ENCODE measurements around the gene NRP1. TPM values are rescaled to one million over a fixed set of nuclear protein-coding genes. Genes with fewer than 3 reads are reported as not detected.
"Not testable (repeated sequence)": the region's sequence is repeated elsewhere in the genome, so short reads cannot be mapped to it uniquely, and the experiment has no call there.

NRP1 gene
- total RNA-seq (2014; rRNA removed), result 174 and 181 TPM in 2 replicates
- polyA plus RNA-seq (2012), result 76.1 TPM

DNA sequence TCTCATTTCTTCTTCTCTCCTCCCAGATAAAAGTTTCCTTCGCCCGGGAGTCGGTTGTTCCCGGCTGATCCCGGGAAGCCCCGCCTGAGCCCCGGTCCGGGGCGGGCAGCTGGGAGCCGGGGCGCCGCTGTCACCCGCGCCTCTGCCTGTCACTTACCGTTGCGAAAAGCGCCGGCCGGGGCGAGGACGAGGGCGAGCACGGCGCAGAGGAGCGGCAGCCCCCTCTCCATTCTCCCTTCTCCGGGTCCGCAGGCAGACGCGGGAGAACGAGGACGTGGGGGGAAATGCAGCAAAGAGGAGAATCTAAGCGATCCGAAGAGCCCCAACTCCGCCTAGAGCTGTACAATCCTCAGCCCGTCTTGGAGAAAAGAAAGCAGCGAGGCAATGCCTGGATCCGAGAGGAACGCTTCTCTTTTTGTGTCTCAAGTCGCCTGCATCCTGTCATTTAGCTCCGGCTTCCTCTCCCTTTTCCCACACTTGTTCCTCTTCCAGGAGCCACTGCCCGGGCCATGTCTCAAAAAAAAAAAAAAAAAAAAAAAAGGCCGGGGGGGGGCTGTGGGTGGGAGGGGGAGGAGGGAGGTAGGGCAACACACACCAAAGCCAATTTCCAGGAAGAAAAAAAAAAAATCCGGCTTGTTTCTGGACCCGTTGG is at the start of gene NRP1:
NRP1 (minus strand) TSS at position 515 of the 652 bp plus-strand sequence; CDS start at position 230, 285 bp downstream.
- no peak for DNase-seq (ENCODE audit: low read depth)

DNA sequence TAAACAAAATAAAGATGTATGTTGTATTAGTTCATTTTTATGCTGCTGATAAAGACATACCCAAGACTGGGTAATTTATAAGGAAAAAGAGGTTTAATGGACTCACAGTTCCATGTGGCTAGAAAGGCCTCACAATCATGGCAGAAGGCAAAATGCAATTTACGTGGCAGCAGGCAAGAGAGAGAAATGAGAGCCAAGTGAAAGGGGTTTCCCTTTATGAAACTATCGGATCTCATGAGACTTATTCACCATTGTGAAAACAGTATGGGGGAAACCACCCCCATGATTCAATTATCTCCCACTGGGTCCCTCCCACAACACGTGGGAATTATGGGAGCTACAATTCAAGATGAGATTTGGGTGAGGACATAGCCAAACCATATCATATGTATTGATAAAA is 49.7 kb upstream of the NRP1 start:
- DNase-seq (ENCODE audit: low read depth), result not testable (repeated sequence)

DNA sequence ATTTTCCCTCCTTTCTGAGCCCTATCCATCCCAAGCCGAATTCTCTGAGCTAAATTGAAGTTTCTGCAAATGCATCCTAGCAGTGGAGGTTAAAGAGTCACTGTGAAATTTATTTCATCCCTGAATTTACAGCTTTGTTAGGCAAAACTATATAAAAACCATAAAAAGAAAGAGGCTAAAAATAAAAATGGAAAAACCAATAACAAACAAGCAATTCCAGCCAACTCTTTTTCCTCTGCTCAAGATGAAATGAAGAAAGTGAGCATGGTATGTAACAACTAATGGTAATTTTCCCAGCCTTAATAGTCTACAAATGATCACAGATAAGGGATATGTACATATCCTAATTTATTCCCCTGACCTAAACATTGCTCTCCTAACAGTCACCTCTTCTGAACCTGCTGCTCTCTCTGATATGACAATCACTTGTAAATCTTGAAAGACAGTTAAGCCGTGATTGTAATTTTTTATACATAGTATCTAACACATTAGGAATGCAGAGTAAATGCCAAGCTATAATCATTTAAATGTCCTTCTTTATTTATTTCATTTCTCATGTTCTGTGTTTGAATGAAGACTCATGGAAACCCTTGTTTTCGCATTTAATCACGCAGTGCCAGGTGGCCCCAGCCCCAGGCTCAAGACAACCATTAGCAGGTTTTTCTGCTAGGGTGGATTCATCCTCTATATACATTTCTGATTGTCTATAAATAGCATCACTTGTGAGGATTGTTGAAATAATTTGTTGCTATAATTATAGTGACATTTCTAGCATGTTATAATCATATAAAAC is 48.6 kb upstream of the NRP1 start:
- no peak for DNase-seq (ENCODE audit: low read depth)

DNA sequence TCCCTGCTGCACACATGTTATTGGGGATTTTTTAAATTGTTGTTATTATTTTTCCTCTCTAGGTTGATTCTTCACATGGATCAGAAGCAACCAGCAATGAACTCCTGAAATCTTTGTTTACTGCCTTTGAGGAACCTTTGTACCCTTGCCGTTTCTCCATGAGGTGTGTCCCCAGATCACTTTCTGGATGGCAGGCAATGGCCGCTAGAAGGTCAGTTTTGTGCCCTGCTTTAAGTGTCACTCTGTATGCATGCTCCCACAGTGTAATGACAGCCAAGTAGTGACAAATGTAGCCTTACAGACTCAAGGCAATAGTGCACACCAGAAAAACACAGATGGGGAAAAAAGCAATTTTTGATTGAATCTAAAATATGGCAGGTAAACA is 47.7 kb upstream of the NRP1 start:
- DNase-seq (ENCODE audit: low read depth), result no peak

DNA sequence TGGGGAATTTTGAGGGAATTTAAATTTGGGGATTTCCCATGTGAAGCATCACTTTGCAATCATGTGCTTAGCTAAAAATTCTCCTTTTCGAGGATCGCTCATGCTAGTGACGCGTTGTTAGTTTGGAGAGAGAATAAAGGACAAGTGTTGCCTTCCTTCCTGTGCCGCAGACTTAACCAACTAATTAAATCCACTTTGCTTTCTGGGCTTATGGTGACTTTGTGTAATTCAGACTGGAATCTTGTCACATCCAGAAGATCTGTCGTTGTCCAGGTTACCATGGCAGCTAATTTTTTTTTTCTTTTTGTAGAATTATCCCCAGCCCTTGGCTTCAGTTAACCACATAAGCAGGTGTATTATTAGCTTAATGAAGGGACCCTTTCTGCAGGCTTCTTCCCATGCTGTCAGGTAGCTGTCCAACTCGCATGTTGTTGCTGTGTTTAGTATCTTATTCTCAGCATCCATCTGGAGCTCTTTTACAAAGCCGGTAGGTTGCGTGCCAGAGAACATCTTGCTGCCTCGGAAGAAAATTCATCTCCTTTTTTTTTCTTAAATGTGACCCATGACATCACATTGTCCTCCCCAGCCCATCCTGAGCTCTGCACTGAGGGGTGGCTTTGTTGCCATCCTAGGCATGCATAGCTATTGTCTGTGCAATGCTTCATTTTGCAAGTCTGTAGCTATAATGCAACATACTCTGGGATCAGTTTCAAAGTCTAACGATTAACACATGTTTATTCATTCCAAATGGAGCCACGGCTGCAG is 47.2 kb upstream of the NRP1 start:
- DNase-seq (ENCODE audit: low read depth), result no peak

DNA sequence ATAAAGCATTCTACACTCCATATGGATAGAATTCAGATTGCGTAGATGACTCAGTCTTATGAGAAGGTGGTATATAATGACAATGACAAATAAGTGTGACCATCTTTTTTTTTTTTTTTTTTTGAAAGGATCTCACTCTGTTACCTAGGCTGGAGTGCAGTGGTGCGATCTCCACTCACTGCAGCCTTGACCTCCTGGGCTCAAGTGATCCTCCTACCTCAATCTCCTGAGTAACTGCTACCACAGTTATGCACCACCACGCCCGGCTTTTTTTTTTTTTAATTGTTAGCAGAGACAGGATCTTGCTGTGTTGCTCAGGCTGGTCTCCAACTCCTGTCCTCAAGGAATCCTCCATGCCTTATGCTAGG is 43.2 kb upstream of the NRP1 start:
- peak; percentile 76 for DNase-seq (ENCODE audit: low read depth)

DNA sequence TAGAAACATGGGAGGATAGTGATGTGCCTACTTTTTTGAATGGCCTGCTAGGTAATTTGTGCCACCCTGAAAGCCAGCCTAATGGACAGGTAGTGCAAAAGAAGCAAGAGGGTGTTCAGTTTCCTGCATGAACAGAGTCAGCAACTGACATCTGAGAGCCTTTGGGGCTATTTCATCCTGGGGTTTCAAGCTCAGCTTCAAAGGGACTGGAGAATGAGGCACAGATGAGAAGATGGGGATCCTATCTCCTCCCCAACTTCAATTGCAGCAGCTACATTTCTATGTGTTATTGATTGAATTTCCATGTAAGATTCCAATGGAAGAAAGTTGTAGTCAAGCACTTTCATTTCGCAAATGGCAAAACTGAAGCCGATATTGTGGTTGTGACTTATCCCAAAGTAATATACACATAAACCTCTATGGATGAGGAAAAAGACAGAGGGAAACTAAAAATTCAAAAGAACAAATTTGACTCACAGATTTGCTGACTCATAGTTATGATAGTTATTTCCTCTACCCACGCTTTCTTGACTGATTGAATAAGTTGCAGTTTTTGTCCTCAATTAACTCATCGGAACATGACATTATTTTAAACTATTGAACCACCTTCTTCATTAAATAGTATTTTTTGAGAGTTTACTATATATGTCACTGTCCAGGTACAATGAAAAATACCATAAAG is 42.6 kb upstream of the NRP1 start:
- DNase-seq (ENCODE audit: low read depth), result peak; percentile 87

DNA sequence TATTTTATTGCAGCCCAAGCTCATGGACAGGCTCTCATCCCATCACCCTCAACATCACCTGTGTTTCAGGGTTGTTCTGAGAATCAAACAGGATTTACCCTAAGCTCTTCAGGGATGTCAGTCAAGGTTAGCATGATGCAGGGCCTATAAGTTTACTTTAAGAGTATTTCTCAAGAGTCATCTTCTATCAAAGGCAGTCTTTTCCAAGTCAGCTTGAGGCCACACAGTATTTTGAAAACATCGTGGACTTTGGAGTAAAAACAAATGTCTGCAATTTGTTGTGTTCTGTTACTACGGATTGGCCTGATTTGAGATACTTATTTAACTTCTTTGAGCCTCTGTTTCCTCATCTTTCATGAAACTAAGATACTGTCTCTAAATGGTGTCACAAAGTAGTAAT is 42.0 kb upstream of the NRP1 start:
- DNase-seq (ENCODE audit: low read depth), result no peak

DNA sequence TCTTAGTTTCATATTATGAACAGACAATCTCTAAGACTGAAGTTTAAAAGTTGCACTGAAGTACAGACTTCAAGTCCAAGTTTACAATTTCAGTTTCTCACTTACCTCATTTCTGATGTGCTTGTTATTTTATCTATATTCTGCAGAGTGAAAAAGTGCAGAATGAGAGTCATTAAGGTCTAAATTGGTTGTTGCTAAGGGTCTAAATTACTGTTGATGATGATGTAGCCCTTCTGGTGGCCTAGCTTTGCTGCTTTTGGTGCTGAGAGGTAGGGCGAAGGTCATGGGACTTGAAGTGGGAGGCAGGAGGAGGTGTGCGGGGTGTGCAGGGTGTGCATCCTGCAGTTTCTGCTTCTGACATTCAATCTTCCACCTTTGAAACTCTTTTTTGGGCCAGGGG is 38.8 kb upstream of the NRP1 start:
- DNase-seq (ENCODE audit: low read depth), result no peak

DNA sequence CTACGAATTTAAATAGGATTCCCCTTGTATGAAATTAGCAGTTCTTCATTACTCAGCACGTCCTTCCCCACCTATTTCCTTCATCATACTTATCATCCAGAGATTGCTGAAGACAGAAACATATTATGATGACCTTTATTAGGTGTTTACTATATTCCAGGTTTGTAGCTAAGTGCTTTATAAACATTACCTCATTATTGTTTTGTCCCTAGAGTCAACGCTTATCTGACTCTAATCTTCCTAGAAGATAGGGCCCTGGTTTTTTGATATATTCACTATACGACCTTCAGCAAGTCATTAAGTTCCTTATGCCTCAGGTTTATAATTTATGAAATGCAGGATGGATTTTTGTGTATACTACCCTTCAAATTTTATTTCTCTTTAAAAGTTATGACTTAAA is 36.8 kb upstream of the NRP1 start:
- no peak for DNase-seq (ENCODE audit: low read depth)

DNA sequence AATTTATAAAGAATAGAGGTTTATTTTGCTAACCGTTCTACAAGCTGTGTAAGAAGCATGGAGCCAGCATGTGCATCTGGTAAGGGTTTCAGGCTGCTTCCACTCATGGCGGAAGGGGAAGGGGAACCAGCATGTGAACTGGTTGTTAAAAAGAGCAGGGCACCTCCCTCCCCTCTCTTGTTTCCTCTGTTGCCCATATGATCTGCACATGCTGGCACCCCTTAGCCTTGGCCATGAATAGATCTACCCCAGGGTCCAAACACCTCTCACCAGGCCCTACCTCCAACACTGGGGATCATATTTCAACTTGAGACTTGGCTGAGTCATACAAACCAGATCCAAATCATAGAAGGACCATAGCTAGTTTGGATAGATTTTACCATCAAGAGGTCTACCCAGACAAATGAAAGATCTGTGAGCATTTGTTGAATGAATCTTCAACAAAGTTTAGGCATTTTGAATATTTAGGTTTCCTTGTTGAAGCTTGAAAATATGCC is 36.0 kb upstream of the NRP1 start:
- no peak for DNase-seq (ENCODE audit: low read depth)

DNA sequence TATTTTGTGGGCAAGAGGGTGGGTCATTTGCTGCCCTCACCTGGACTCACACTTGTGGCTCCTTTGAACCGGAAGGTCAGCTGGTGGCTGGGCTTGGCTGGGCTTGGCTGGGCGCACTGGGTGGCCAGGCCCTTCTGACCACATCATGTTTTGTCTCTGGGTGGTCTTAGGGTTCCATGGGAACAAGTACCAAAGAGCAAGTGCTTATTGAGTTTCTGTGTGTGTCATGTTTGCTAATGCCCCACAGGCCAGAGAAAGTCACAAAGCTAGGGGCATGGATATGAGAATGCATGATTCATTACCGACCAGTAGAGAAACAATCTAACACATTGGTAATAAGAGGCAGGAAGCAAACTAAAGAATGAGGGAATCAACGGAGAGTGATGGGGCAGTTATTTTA is 33.6 kb upstream of the NRP1 start:
- no peak for DNase-seq (ENCODE audit: low read depth)

DNA sequence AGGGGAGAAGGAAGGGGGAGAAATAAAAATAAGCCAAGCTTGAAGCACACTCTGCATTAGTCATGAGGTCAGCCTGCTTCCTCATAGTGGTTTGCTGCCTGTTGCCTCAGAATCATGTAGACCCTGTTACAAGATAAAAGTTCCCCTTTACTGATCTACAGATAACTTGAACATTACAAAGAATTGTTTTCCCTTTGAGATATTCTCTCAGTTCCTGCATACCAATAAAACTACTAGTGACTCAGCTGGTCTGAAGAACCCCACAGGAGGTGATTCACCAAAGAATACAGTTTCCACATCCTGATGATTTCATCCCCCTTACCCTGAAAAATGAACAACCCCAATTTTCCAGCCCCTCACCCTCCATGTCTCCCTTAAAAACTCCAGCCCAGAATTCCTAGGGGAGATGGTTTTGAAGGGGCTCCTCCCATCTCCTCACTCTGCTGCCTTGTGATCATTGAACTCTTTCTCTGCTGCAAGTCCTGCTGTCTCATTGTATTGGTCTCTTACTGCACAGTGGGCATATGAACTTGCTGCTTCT is 31.5 kb upstream of the NRP1 start:
- peak; percentile 99 for DNase-seq (ENCODE audit: low read depth)

DNA sequence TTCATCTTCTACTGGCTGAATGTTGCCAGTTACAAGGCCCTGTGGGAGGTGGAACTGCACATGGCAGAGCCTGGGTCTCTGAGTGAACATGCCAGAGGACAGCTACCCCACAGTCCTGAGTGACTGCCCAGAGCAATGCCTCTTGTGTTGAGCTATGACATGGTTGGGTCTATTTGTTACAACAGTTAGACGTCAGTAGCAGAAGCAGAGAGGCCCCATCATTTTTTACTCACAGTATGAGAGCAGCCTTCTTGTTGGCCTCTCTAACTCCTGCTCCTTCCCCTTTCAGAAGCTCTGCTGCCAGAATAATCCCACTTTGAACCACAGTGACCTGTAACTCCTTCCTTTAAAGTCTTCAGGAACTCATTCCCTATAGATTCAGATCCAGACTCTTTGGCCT is 30.8 kb upstream of the NRP1 start:
- no peak for DNase-seq (ENCODE audit: low read depth)

DNA sequence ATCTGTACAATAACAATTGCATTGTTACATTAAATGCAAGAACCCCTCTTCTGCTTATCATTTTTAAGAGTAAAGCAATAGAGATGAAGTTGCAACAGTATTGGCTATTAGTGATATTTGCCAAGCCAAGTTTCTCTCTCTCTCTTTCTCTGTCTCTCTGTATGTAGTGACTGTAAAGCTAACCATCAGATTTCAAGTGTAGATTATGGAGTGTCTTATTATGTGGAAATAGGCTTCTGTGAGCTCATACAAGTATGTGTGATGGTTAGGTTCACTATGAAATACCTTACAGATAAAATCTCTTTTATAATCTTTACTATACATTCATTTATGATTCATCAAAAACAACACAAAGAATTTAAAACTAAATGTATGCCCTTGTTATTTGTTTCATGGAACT is 28.6 kb upstream of the NRP1 start:
- DNase-seq (ENCODE audit: low read depth), result no peak

DNA sequence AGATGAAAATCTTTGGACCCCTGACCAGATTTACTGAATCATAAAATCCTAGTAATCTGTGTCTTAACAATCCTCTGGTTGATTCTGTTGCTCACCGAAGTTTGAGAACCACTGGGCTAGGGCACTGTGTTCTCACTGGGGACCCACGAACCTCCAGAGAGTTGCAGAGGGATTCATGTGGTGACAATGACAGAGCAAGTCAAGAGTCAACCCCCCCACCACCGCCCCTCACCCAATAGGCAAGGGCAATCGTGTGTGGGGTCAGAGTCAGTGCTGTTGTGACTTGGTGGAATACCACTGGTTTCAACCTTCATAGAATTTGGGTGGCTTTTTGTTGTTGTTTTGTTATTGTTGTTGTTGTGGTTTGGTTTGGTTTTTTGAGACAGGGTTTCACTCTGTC is 23.5 kb upstream of the NRP1 start:
- no peak for DNase-seq (ENCODE audit: low read depth)

DNA sequence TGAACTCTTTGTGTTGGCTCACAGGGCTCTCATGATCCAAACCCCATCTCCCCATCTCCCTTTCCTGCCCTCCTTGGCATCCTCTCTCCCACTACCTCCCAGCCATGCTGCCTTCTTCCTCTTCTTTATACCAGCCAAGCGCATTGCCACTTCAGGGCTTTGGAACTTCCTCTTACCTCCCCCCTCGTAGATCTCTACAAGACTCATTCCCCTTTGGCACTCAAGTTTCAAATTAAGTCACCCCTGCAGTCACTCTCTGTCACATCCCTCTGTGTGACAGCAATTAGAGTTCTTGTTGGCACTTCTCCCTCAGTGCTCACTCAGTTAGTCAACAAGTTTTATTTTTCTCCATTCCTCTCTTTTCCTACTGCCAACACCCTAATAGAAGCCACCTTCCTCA is 20.8 kb upstream of the NRP1 start:
- DNase-seq (ENCODE audit: low read depth), result no peak

DNA sequence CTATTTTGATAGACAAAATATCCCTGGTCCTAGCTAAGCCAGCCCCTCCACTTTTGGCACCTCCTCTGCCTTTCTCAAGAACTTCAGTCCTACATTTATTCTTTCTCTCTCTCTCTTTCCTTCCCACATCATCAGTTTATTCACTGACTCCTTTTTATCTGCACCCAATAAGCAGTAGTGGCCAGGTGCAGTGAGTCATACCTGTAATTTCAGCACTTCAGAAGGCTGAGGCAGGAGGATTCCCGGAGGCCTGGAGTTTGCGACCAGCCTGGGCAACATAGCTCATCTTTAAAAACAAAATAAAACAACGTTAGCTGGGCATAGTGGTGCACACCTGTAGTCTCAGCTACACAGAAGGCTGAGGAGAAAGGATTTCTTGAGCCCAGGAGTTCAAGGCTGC is 19.4 kb upstream of the NRP1 start:
- no peak for DNase-seq (ENCODE audit: low read depth)

DNA sequence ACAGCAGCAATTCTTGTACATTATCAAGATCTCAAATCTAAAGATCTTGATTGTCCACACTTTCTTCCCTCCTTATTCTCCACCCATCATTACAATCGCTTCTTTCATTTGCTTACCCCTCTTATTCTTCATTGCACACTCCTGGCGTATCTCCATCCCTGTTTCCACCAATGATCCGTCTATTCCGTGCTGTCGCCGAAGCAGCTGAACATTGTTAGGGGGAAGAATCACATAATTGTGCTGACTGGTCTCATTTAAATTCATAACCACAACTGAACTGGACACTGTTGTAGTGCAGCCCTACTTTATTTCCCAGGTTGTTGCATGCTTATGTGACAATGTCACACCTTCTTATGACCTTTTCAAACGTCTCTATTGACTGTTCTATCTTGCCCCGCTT is 18.9 kb upstream of the NRP1 start:
- no peak for DNase-seq (ENCODE audit: low read depth)

DNA sequence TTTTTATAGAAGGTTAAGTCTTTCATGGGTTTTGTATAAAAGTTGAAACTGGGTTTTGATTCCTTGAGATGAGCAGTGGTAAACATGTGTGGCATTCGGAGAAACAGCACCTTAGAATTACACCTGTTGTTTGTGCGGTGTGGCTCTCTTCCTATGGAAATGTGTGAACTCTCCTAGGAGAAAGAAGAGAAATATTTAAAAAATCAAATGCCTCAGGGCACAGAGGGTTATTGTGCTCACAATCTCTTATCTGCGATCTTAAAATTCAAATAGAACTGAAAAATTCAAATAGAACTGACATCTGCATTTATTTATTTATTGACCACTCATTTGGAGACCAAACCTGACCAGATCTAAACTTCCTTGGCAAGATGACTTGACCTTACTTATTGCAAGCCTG is 18.1 kb upstream of the NRP1 start:
- no peak for DNase-seq (ENCODE audit: low read depth)

DNA sequence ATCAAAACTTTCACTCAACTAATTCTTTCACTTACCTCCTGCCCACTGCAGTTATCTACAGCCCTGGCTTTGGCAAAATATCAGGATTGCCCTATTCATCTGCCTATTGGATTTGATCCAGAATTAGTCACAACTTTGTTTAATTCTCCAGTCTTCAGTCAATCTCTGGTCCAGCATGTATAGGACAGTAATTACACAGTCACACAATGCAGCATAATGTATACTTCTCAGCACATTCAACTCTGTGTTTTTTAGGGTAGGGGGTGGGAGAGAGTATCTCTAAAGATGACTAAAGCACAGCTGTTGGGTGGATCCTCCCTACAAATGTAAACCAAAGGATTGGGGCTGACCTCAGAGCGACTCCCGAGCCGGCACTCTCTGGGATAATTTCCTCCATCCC is 17.7 kb upstream of the NRP1 start:
- DNase-seq (ENCODE audit: low read depth), result peak; percentile 66

DNA sequence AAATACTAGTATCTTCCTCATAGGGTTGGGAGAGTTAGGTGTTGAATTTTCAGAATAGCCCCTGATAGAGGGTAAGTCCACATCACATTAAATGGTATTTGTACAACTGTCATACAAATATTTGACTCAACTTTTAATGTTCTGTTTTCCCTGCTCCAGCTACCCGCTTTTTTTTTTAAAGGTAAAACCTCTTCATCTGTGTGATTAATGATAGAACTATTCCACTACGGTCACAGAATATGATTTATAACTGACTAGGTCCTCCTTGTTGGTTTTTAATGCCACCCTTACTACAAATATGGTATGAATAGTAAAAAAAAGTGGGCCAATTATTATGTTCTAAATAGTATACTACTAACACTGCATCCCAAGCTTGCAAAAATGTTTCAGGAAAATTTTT is 15.6 kb upstream of the NRP1 start:
- DNase-seq (ENCODE audit: low read depth), result peak; percentile 38
